Glutamatergic neuron (in vitro differentiated cells): ENCODE results near the gene GTSE1. TPM values are rescaled to one million over a fixed set of nuclear protein-coding genes. Genes with fewer than 3 reads are reported as not detected.
A peak's percentile ranks its signal among the peaks of the same experiment; 100 is the strongest.
"Not testable (repeated sequence)": the region's sequence is repeated elsewhere in the genome, so short reads cannot be mapped to it uniquely, and the experiment has no call there.

Experiments
- DNase-seq: peaks from one replicate; pipeline ENCODE4 v3.0.0; 2022
- H3K27ac Mint-ChIP-seq: one replicate; pipeline ENCODE4 v1.8.0; 2020; ENCODE audit warnings: mild to moderate bottlenecking, mixed read lengths, inconsistent platforms; ENCODE audit not compliant: unreplicated experiment
- H3K27me3 Mint-ChIP-seq: one replicate; pipeline ENCODE4 v1.8.0; 2020; ENCODE audit warnings: mild to moderate bottlenecking, moderate library complexity, mixed read lengths, inconsistent platforms; ENCODE audit not compliant: unreplicated experiment
- H3K36me3 Mint-ChIP-seq: one replicate; pipeline ENCODE4 v1.8.0; 2020; ENCODE audit warnings: mild to moderate bottlenecking, mixed read lengths, inconsistent platforms; ENCODE audit not compliant: unreplicated experiment
- H3K4me1 Mint-ChIP-seq: one replicate; pipeline ENCODE4 v1.8.0; 2020; ENCODE audit warnings: mild to moderate bottlenecking, low read depth, mixed read lengths, inconsistent platforms; ENCODE audit not compliant: unreplicated experiment
- H3K4me3 Mint-ChIP-seq: one replicate; pipeline ENCODE4 v1.8.0; 2020; ENCODE audit warnings: mild to moderate bottlenecking, mixed read lengths, inconsistent platforms; ENCODE audit not compliant: unreplicated experiment
- H3K9me3 Mint-ChIP-seq: one replicate; pipeline ENCODE4 v1.8.0; 2020; ENCODE audit warnings: mild to moderate bottlenecking, moderate library complexity, mixed read lengths, inconsistent platforms; ENCODE audit not compliant: unreplicated experiment
- total RNA-seq: library from RNA; stranded (reverse); fragmentation: NEBNext Ultra II Directional; extraction: Animal tissue kit (Norgen Biotek cat#: 25700); gene quantifications from one replicate; pipeline ENCODE4 v1.2.1, GENCODE V29; 2021; ENCODE audit not compliant: unreplicated experiment
- TF ChIP-seq, protein P1 (sequence below): fragments of 200-600 bp; sonication (generic); IDR thresholded peaks from one replicate; pipeline ENCODE4 v1.5.0; 2021; ENCODE audit not compliant: partially characterized antibody, unreplicated experiment

GTSE1 gene
- total RNA-seq, 1 donor from 2014 or later = 7.5 TPM

DNA sequence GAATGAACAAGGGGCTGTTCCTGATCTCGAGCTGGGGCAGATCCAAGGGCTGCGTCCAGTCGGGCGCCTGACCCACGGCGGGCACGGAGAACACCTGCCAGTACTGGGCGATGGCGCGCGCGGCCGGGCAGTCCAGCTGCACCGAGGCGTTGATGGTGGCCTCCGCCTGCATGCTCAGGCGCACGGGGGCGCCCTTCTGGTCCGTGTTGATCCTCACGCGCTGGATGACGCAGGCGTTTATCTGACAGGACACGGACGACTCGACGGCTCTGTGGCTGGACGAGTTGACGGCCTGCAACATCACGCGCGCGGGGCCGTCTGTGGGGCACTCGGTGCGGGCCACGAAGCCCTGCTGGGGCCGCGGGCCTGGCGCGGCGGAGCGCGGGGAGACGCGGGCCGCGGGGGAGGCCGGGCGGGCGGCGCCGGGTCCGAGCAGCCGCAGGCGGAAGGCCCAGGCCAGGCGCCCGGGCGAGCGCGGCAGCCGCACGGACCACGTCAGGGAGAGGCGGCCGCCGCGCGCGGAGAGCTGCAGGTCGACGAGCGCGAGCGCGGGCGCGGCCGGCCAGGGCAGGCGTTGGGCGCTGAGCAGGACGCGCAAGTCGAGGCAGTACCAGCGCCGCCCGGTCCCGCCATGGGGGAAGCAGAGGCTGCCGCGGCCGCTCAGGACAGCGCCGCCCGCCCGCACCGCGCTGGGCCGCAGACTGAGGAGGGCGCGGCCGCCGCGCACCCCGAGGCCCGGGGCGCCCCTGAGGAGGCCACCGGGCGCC is 34.0 kb upstream of the GTSE1 start:
- DNase-seq = peak; percentile 58
- Mint-ChIP-seq H3K4me1 (peaks cover 2% of the 10 kb centered on the region), H3K4me3 (no peak overlapping the region), H3K36me3 (peaks cover 46% of the 10 kb centered on the region), H3K9me3 (peaks cover 14% of the 10 kb centered on the region), H3K27me3 (peaks cover 16% of the 10 kb centered on the region), H3K27ac (no peak overlapping the region)
- TF ChIP-seq, protein P1, sequence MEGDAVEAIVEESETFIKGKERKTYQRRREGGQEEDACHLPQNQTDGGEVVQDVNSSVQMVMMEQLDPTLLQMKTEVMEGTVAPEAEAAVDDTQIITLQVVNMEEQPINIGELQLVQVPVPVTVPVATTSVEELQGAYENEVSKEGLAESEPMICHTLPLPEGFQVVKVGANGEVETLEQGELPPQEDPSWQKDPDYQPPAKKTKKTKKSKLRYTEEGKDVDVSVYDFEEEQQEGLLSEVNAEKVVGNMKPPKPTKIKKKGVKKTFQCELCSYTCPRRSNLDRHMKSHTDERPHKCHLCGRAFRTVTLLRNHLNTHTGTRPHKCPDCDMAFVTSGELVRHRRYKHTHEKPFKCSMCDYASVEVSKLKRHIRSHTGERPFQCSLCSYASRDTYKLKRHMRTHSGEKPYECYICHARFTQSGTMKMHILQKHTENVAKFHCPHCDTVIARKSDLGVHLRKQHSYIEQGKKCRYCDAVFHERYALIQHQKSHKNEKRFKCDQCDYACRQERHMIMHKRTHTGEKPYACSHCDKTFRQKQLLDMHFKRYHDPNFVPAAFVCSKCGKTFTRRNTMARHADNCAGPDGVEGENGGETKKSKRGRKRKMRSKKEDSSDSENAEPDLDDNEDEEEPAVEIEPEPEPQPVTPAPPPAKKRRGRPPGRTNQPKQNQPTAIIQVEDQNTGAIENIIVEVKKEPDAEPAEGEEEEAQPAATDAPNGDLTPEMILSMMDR = no peak

DNA sequence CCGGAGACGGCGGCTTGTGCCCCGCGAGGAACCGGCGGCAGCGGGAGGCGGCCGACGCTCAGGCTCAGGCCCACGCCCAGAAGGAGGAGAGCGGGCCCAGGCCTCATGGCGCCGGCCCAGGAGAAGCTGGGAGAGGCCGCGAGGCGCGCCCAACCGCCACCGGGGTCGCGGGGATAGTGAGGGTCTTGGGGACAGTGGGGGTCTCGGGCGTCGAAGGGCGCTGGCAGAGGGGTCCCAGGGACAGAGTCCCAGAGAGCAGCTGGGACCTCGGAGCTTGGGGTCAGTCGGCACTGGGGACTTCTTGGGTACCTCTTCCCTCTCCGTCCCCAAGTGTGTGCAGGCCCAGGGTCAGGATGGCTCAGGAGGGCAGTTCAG is 33.5 kb upstream of the GTSE1 start, which contains the start of gene PKDREJ:
Gene PKDREJ (minus strand): TSS at position 128 of the 375 bp plus-strand sequence. CDS start 21 bp downstream, at position 107.
- H3K4me3 Mint-ChIP-seq = peak within 1 kb of the TSS; percentile 40
- TF ChIP-seq, protein P1 = no peak
- peaks cover 41% of the 10 kb centered on the region for H3K36me3 Mint-ChIP-seq
- H3K27me3 Mint-ChIP-seq = peaks cover 16% of the 10 kb centered on the region
- H3K4me1 Mint-ChIP-seq = peaks cover 2% of the 10 kb centered on the region
- no peak for DNase-seq
- H3K9me3 Mint-ChIP-seq = peaks cover 14% of the 10 kb centered on the region
- no peak within 1 kb of the TSS for H3K27ac Mint-ChIP-seq

DNA sequence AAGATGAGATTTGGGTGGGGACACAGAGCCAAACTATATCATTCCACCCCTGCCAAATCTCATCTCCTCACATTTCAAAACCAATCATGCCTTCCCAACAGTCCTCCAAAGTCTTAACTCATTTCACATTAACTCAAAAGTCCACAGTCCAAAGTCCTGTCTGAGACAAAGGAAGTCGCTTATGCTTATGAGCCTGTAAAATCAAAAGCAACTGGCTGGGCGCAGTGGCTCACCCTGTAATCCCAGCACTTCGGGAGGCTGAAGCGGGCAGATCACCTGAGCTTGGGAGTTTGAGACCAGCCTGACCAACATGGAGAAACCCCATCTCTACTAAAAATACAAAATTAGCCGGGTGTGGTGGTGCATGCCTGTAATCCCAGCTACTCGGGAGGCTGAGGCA is 32.1 kb upstream of the GTSE1 start:
- Mint-ChIP-seq H3K27me3 (peaks cover 16% of the 10 kb centered on the region), H3K36me3 (peaks cover 38% of the 10 kb centered on the region), H3K9me3 (peaks cover 17% of the 10 kb centered on the region)
- H3K27ac Mint-ChIP-seq, H3K4me3 Mint-ChIP-seq, DNase-seq, H3K4me1 Mint-ChIP-seq: not testable (repeated sequence)

DNA sequence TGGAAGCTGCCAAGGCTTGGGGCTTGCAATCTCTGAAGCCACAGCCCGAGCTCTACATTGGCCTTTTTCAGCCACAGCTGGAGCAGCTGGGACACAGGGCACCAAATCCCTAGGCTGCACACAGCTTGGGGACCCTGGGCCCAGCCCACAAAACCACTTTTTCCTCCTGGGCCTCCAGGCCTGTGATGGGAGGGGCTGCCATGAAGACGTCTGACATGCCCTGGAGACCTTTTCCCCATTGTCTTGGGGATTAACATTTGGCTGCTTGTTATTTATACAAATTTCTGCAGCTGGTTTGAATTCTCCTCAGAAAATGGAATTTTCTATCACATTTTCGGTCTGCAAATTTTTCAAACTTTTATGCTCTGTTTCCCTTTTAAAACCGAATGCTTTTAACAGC is 31.0 kb upstream of the GTSE1 start:
- H3K4me1 Mint-ChIP-seq, H3K27ac Mint-ChIP-seq, H3K4me3 Mint-ChIP-seq, DNase-seq: not testable (repeated sequence)
- Mint-ChIP-seq H3K9me3 (peaks cover 17% of the 10 kb centered on the region), H3K27me3 (peaks cover 17% of the 10 kb centered on the region), H3K36me3 (peaks cover 33% of the 10 kb centered on the region)

DNA sequence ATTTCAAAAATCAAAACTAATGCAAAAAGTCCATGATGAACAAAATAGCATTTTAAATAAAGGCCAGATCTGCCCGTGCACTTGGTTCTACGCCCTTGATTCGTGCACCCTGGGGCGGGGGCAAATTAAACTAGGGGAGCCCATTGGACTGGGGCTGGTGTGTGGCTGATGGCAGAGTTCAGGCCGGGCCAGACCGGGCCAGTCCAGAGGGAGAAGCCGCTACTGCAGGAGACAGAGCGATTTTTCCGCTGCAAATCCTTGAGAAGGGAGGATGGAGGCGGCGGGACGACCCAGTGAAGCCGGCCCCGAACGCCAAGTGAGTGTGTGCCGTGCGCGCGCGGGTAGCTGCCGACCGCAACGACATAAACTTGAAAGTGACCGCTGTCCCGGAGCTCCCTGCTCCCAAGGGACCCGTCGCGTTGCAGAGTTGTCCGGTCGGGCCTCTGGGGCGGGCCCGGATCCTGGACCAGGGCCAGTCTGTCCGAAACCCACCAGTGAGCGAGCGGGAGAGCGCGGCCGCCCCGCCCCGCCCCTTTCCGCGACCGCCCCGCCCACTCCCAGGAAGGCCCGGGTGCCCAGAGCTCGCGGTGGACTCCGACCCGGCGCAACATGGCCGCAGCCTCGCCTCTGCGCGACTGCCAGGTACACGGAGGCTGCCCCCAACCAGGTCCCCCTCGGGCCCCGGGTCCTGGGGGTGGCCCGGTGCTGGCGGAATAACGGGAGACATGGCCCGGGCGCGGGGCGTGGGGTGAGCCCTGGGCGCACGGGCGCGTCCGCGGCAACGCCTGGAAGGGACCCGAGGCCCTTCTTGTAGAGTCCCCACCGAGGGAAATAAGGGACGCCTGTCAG is 29.0 kb upstream of the GTSE1 start, which contains the start of gene TTC38:
Gene TTC38 (plus strand): TSS at position 578 of the 849 bp plus-strand sequence. CDS start 32 bp downstream, at position 610.
- TF ChIP-seq, protein P1 = no peak
- Mint-ChIP-seq H3K4me3 (peak within 1 kb of the TSS; percentile 90), H3K27me3 (peaks cover 12% of the 10 kb centered on the region), H3K27ac (no peak within 1 kb of the TSS), H3K9me3 (peaks cover 13% of the 10 kb centered on the region), H3K4me1 (peaks cover 2% of the 10 kb centered on the region), H3K36me3 (peaks cover 16% of the 10 kb centered on the region)
- DNase-seq = peak; percentile 69
